BJ (cell line): ENCODE data around the gene LRP2. TPM values are rescaled to one million over a fixed set of nuclear protein-coding genes. Genes with fewer than 3 reads are reported as not detected.
"Not testable (repeated sequence)": the region's sequence is repeated elsewhere in the genome, so short reads cannot be mapped to it uniquely, and the experiment has no call there.

ENCODE experiments used
- CTCF ChIA-PET: fragments of 350-600 bp; formaldehyde crosslinking; extraction: SDS; loops from one replicate; lab custom pipeline; 2021; ENCODE audit warnings: antibody characterized with exemption, inconsistent platforms; lab: Yijun Ruan, JAX
- POLR2A ChIA-PET: fragments of 300-600 bp; sonication (Branson Sonifier 250); formaldehyde crosslinking; extraction: SDS; loops from one replicate; lab custom pipeline; 2021; ENCODE audit warnings: antibody characterized with exemption; lab: Charles Lee
- DNase-seq: peaks from one replicate; pipeline ENCODE4 v3.0.0-alpha.2; 2011; ENCODE audit warnings: low read depth
- H3K27me3 ChIP-seq: 2 replicates; pipeline ENCODE4 v1.6.0; 2011; ENCODE audit warnings: low read length; ENCODE audit not compliant: control insufficient read depth, insufficient read depth
- H3K36me3 ChIP-seq: 2 replicates; pipeline ENCODE4 v1.5.1; 2011; ENCODE audit warnings: low read length; ENCODE audit not compliant: control insufficient read depth, insufficient read depth
- H3K4me3 ChIP-seq: 2 replicates; pipeline ENCODE4 v1.5.1; 2011; ENCODE audit warnings: low read depth, mild to moderate bottlenecking, control low read depth, low read length
- polyA plus RNA-seq: library from polyadenylated mRNA; depleted of rRNA; stranded (reverse); fragments of >200 nt; gene quantifications from 2 replicates; pipeline ENCODE4 v1.2.3, GENCODE V29; 2011
- TF ChIP-seq, protein P1 (sequence below): IDR thresholded peaks from 2 replicates; pipeline ENCODE4 v1.5.1; 2011; ENCODE audit warnings: low read depth, mild to moderate bottlenecking, control low read depth, inconsistent platforms, low read length, moderate library complexity; ENCODE audit not compliant: insufficient read depth

The LRP2 gene
- polyA plus RNA-seq, 1 experiment: not detected

DNA sequence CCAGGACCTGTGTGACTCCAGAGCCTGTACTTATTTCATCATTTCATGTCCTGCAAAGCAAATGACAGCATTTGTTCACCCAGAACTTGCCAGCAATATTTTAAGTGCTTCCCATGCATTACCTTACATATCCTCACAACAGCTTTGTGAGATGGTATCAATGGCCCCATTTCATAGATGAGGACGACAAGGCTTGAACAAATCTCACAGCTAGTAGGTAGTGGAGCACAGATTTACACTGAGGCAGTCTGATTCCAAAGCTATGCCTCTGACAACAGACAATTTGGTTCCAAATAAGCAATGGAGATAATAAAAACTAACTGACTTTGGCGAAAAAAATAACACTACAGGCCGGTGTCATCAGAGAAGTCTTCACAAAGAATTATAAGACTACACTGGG is 33.5 kb downstream of the LRP2 start:
- Histone ChIP-seq H3K27me3 (no peaks in the 10 kb centered on the region), H3K4me3 (no peak overlapping the region), H3K36me3 (no peaks in the 10 kb centered on the region)
- CTCF ChIA-PET: no interaction called here
- DNase-seq: no peak
- TF ChIP-seq, protein P1, sequence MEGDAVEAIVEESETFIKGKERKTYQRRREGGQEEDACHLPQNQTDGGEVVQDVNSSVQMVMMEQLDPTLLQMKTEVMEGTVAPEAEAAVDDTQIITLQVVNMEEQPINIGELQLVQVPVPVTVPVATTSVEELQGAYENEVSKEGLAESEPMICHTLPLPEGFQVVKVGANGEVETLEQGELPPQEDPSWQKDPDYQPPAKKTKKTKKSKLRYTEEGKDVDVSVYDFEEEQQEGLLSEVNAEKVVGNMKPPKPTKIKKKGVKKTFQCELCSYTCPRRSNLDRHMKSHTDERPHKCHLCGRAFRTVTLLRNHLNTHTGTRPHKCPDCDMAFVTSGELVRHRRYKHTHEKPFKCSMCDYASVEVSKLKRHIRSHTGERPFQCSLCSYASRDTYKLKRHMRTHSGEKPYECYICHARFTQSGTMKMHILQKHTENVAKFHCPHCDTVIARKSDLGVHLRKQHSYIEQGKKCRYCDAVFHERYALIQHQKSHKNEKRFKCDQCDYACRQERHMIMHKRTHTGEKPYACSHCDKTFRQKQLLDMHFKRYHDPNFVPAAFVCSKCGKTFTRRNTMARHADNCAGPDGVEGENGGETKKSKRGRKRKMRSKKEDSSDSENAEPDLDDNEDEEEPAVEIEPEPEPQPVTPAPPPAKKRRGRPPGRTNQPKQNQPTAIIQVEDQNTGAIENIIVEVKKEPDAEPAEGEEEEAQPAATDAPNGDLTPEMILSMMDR: no peak
- POLR2A ChIA-PET: no interaction called here

DNA sequence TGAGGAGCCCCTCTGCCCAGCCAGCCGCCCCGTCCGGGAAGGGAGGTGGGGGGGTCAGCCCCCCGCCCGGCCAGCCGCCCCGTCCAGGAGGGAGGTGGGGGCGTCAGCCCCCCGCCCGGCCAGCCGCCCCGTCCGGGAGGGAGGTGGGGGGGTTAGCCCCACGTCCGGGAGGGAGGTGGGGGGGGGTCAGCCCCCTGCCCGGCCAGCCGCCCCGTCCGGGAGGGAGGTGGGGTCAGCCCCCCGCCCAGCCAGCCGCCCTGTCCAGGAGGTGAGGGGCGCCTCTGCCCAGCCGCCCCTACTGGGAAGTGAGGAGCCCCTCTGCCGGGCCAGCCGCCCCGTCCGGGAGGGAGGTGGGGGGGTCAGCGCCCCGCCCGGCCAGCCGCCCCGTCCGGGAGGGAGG is 34.5 kb downstream of the LRP2 start:
- H3K36me3 ChIP-seq, POLR2A ChIA-PET, DNase-seq, H3K4me3 ChIP-seq, H3K27me3 ChIP-seq, CTCF ChIA-PET: not testable (repeated sequence)

DNA sequence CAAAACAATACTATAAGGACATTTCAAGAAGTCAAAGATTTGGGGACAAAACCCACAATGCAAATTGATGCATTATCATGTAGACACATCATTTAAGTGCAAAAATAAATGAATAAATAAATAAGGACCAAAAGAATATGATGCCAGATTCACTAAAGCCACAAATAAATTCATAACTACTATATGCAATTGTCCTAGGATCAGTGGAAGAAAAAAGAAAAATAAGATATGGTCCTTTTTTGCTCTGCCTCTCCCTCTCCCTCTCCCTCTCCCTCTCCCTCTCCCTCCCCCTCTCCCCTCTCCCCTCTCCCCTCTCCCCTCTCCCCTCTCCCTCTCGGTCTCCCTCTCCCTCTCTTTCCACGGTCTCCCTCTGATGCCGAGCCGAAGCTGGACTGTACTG is 36.4 kb downstream of the LRP2 start:
- H3K36me3 ChIP-seq, H3K27me3 ChIP-seq, DNase-seq, H3K4me3 ChIP-seq, CTCF ChIA-PET, POLR2A ChIA-PET: not testable (repeated sequence)

DNA sequence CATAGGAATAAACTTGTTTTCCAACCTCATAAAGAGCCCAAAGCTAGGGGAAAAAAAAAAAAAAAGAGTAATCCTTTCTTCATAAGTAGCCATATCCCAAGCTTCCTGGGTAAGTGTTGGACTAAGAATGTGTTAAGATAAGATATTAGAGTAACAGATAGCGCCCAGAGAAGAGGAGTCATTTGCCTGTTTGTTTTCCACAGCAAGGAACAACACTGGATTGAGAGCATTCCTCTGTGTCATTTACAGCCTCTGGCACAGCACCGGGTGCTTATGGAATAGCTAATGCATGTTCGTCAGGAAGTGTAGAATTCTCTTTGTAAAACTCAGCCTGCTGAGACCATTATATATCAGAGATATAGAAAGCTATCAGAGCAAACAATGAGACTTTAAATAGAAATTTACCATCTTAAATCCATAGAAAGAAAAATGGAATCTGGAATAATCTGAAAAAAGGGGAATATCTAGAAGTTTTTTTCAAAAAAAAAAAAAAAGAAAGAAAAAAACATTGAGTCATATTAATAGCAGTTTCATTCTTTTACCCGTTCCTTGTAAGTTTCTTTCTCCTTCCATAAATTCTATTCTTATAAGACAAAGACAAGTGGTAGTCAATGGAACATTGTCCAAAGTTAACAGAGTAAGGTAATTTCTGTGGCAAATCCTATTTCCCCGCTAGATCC is 37.6 kb downstream of the LRP2 start:
- no peaks in the 10 kb centered on the region for H3K27me3 ChIP-seq
- DNase-seq: no peak
- TF ChIP-seq, protein P1: no peak
- H3K4me3 ChIP-seq: no peak overlapping the region
- H3K36me3 ChIP-seq: no peaks in the 10 kb centered on the region
- POLR2A ChIA-PET: no interaction called here
- CTCF ChIA-PET: no interaction called here

DNA sequence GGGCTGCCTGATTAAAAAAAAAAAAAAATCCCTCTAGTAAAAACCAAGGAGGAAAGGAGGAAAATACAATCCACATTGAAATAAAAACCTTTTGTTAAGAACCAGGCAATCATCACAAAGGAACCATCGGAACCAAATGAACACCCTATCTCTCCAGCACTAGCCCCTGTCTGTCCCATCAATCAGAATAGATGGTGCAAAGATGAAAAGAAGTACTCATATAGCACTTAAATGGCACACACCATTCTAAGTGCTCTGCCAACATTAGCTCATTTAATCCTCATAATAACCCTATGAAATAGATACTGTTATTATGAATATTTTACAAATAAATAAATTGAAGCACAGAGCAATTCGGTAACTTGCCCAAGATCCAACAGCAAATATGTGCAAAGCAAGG is 38.5 kb downstream of the LRP2 start:
- POLR2A ChIA-PET: no interaction called here
- CTCF ChIA-PET: no interaction called here
- TF ChIP-seq, protein P1: no peak

DNA sequence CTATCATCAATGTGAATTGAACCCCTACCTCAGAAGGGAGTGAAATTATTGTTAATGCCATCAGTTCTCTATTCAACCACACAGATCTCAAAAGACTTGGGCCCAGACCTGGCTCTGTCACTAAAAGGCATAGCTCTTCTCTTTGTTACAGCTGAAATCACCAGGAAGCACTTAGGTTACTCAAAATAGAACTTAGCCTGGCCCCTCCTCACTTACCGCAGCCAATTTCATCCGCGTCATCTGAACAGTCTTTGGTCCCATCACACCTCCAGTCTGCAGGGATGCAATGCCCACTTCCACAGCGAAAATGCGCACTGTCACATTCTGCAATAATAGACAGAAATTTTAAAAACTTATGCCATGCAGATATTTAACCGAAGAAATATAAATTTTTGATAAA is 41.8 kb downstream of the LRP2 start:
- TF ChIP-seq, protein P1: no peak
- ChIA-PET CTCF (no interaction called here), POLR2A (no interaction called here)
- no peak for DNase-seq
- no peaks in the 10 kb centered on the region for H3K36me3 ChIP-seq
- no peaks in the 10 kb centered on the region for H3K27me3 ChIP-seq
- H3K4me3 ChIP-seq: no peak overlapping the region

More for the DNA sequence above, 38.5 kb downstream of the LRP2 start:
- Histone ChIP-seq H3K4me3 (no peak overlapping the region), H3K27me3 (no peaks in the 10 kb centered on the region), H3K36me3 (no peaks in the 10 kb centered on the region)
- no peak for DNase-seq
